IPS DF 4.7 (cell line): ENCODE measurements around the gene SFXN4.
"Not testable (repeated sequence)": the region's sequence is repeated elsewhere in the genome, so short reads cannot be mapped to it uniquely, and the experiment has no call there.

Source experiments
- DNase-seq: peaks from one replicate; pipeline ENCODE4 v3.0.0-alpha.2; 2013; ENCODE audit warnings: low spot score; ENCODE audit errors: extremely low read depth

The SFXN4 gene

GRCh38 chr10:119190954-119191785 lies 25.7 kb upstream of the SFXN4 start:
- DNase-seq, result no peak

GRCh38 chr10:119190353-119190752 lies 24.8 kb upstream of the SFXN4 start:
- no peak for DNase-seq

GRCh38 chr10:119189811-119190282 lies 24.3 kb upstream of the SFXN4 start:
- DNase-seq, result no peak

- no peak for DNase-seq
Measured at GRCh38 chr10:119183664-119184412, 18.3 kb upstream of the SFXN4 start.

GRCh38 chr10:119180850-119181400 lies 15.4 kb upstream of the SFXN4 start:
- not testable (repeated sequence) for DNase-seq

GRCh38 chr10:119178372-119179119 lies 13.0 kb upstream of the SFXN4 start, which contains the start of gene PRDX3:
Gene PRDX3 (minus strand): TSS chr10:119178812. CDS start chr10:119178790, 22 bp downstream.
- no peak for DNase-seq

GRCh38 chr10:119177708-119178371 lies 12.3 kb upstream of the SFXN4 start:
- no peak for DNase-seq

- DNase-seq, result no peak
Measured at GRCh38 chr10:119176166-119176565, 10.7 kb upstream of the SFXN4 start.

GRCh38 chr10:119174109-119174508 lies 8.6 kb upstream of the SFXN4 start:
- no peak for DNase-seq

- no peak for DNase-seq
Measured at GRCh38 chr10:119167041-119167440, 1.5 kb upstream of the SFXN4 start.

GRCh38 chr10:119166564-119166963 lies 1.1 kb upstream of the SFXN4 start:
- no peak for DNase-seq

GRCh38 chr10:119166118-119166500 lies 595 bp upstream of the SFXN4 start:
- DNase-seq, result no peak

GRCh38 chr10:119162452-119163092 lies 2.9 kb downstream of the SFXN4 start:
- no peak for DNase-seq

GRCh38 chr10:119161680-119162451 lies 3.6 kb downstream of the SFXN4 start:
- DNase-seq, result no peak

- no peak for DNase-seq
Measured at GRCh38 chr10:119159332-119159731, 6.2 kb downstream of the SFXN4 start.

- DNase-seq, result no peak
Measured at GRCh38 chr10:119153661-119154060, 11.9 kb downstream of the SFXN4 start.

GRCh38 chr10:119153041-119153440 lies 12.5 kb downstream of the SFXN4 start:
- DNase-seq, result no peak

- not testable (repeated sequence) for DNase-seq
Measured at GRCh38 chr10:119151601-119152000, 13.9 kb downstream of the SFXN4 start.

GRCh38 chr10:119149729-119150128 lies 15.8 kb downstream of the SFXN4 start:
- no peak for DNase-seq

GRCh38 chr10:119149157-119149556 lies 16.4 kb downstream of the SFXN4 start:
- DNase-seq, result no peak
